Measurements from ENCODE around the gene SPG7.

DNA sequence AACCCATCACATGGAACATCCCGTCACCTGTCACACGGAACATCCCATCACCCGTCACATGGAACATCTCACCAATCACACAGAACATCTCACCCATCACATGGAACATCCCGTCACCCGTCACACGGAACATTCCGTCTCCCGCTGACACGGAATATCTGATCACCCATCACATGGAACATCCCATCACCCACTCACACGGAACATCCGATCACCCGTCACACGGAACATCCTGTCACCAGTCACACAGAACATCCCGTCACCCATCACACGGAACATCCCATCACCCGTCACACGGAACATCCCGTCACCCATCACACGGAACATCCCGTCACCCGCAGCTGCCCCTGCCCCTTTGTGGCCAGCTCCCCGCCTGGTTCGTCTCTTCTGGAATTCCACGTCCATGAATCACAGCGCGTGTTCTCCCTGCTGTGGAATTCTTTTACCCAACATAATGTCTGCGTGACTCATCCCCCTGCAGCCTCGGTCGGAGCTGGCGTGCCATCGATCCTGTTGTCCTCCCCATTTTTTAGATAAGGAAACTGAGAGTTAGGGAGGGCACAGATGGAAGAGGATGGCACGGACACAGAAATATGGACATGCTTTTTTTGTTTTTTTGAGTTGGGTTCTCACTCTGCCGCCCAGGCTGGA is 73.0 kb downstream of the SPG7 start:
- TF ChIP-seq CHD1 (IDR thresholded peaks at IDR 0.05; ENCODE audit: low read depth, low read length), result no peak
- TF ChIP-seq, protein P1, sequence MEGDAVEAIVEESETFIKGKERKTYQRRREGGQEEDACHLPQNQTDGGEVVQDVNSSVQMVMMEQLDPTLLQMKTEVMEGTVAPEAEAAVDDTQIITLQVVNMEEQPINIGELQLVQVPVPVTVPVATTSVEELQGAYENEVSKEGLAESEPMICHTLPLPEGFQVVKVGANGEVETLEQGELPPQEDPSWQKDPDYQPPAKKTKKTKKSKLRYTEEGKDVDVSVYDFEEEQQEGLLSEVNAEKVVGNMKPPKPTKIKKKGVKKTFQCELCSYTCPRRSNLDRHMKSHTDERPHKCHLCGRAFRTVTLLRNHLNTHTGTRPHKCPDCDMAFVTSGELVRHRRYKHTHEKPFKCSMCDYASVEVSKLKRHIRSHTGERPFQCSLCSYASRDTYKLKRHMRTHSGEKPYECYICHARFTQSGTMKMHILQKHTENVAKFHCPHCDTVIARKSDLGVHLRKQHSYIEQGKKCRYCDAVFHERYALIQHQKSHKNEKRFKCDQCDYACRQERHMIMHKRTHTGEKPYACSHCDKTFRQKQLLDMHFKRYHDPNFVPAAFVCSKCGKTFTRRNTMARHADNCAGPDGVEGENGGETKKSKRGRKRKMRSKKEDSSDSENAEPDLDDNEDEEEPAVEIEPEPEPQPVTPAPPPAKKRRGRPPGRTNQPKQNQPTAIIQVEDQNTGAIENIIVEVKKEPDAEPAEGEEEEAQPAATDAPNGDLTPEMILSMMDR (conservative IDR thresholded peaks at IDR 0.05; ENCODE audit: low read depth, low read length), result no peak
- peak; percentile 100 for TF ChIP-seq FOS (IDR thresholded peaks at IDR 0.05; ENCODE audit: low read depth, low read length)

Data from IMR-90 (cell line).